Glutamatergic neuron (in vitro differentiated cells): ENCODE data around the gene CHMP3. TPM values are rescaled to one million over a fixed set of nuclear protein-coding genes. Genes with fewer than 3 reads are reported as not detected.
A peak's percentile ranks its signal among the peaks of the same experiment; 100 is the strongest.
"Not testable (repeated sequence)": the region's sequence is repeated elsewhere in the genome, so short reads cannot be mapped to it uniquely, and the experiment has no call there.

Experiments used
- DNase-seq: peaks from one replicate; pipeline ENCODE4 v3.0.0; 2022
- H3K27ac Mint-ChIP-seq: one replicate; pipeline ENCODE4 v1.8.0; 2020; ENCODE audit warnings: mild to moderate bottlenecking, mixed read lengths, inconsistent platforms; ENCODE audit not compliant: unreplicated experiment
- H3K27me3 Mint-ChIP-seq: one replicate; pipeline ENCODE4 v1.8.0; 2020; ENCODE audit warnings: mild to moderate bottlenecking, moderate library complexity, mixed read lengths, inconsistent platforms; ENCODE audit not compliant: unreplicated experiment
- H3K36me3 Mint-ChIP-seq: one replicate; pipeline ENCODE4 v1.8.0; 2020; ENCODE audit warnings: mild to moderate bottlenecking, mixed read lengths, inconsistent platforms; ENCODE audit not compliant: unreplicated experiment
- H3K4me1 Mint-ChIP-seq: one replicate; pipeline ENCODE4 v1.8.0; 2020; ENCODE audit warnings: mild to moderate bottlenecking, low read depth, mixed read lengths, inconsistent platforms; ENCODE audit not compliant: unreplicated experiment
- H3K4me3 Mint-ChIP-seq: one replicate; pipeline ENCODE4 v1.8.0; 2020; ENCODE audit warnings: mild to moderate bottlenecking, mixed read lengths, inconsistent platforms; ENCODE audit not compliant: unreplicated experiment
- H3K9me3 Mint-ChIP-seq: one replicate; pipeline ENCODE4 v1.8.0; 2020; ENCODE audit warnings: mild to moderate bottlenecking, moderate library complexity, mixed read lengths, inconsistent platforms; ENCODE audit not compliant: unreplicated experiment
- total RNA-seq: library from RNA; stranded (reverse); fragmentation: NEBNext Ultra II Directional; extraction: Animal tissue kit (Norgen Biotek cat#: 25700); gene quantifications from one replicate; pipeline ENCODE4 v1.2.1, GENCODE V29; 2021; ENCODE audit not compliant: unreplicated experiment
- TF ChIP-seq, protein P1 (sequence below): fragments of 200-600 bp; sonication (generic); IDR thresholded peaks from one replicate; pipeline ENCODE4 v1.5.0; 2021; ENCODE audit not compliant: partially characterized antibody, unreplicated experiment

CHMP3 gene
- total RNA-seq, 1 donor from 2014 or later, result 68.4 TPM

DNA sequence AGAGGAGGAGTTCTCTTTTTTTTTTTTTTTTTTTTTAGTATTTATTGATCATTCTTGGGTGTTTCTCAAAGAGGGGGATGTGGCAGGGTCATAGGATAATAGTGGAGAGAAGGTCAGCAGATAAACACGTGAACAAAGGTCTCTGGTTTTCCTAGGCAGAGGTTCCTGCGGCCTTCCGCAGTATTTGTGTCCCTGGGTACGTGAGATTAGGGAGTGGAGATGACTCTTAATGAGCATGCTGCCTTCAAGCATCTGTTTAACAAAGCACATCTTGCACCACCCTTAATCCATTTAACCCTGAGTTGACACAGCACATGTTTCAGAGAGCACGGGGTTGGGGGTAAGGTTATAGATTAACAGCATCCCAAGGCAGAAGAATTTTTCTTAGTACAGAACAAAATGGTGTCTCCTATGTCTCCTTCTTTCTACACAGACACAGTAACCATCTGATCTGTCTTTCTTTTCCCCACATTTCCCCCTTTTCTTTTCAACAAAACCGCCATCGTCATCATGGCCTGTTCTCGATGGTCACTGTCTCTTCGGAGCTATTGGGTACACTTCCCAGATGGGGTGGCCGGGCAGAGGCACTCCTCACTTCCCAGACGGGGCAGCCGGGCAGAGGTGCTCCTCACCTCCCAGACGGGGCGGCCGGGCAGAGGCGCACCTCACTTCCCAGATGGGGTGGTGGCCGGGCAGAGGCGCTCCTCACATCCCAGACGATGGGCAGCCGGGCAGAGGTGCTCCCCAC is 14.9 kb downstream of the CHMP3 start:
- not testable (repeated sequence) for H3K4me3 Mint-ChIP-seq, DNase-seq, H3K27ac Mint-ChIP-seq, H3K4me1 Mint-ChIP-seq
- Mint-ChIP-seq H3K36me3 (peaks cover 49% of the 10 kb centered on the region), H3K27me3 (peaks cover 12% of the 10 kb centered on the region), H3K9me3 (peaks cover 26% of the 10 kb centered on the region)

DNA sequence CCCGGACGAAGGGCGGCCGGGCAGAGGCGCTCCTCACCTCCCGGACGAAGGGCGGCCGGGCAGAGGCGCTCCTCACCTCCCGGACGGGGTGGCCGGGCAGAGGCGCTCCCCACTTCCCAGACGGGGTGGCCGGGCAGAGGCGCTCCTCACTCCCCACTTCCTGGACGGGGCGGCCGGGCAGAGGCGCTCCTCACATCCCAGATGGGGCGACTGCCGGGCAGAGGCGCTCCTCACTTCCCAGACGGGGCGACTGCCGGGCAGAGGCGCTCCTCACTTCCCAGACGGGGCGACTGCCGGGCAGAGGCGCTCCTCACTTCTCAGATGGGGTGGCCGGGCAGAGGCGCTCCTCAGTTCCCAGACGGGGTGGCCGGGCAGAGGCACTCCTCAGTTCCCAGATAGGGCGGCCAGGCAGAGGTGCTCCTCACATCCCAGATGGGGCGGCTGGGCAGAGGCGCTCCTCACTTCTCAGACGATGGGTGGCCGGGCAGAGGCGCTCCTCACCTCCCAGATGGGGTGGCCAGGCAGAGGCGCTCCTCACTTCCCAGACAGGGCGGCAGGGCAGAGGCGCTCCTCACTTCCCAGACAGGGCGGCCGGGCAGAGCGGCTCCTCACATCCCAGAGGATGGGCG is 17.8 kb downstream of the CHMP3 start:
- peaks cover 30% of the 10 kb centered on the region for H3K9me3 Mint-ChIP-seq
- peaks cover 43% of the 10 kb centered on the region for H3K36me3 Mint-ChIP-seq
- not testable (repeated sequence) for DNase-seq, H3K4me3 Mint-ChIP-seq, H3K27ac Mint-ChIP-seq, H3K4me1 Mint-ChIP-seq
- H3K27me3 Mint-ChIP-seq, result peaks cover 12% of the 10 kb centered on the region

DNA sequence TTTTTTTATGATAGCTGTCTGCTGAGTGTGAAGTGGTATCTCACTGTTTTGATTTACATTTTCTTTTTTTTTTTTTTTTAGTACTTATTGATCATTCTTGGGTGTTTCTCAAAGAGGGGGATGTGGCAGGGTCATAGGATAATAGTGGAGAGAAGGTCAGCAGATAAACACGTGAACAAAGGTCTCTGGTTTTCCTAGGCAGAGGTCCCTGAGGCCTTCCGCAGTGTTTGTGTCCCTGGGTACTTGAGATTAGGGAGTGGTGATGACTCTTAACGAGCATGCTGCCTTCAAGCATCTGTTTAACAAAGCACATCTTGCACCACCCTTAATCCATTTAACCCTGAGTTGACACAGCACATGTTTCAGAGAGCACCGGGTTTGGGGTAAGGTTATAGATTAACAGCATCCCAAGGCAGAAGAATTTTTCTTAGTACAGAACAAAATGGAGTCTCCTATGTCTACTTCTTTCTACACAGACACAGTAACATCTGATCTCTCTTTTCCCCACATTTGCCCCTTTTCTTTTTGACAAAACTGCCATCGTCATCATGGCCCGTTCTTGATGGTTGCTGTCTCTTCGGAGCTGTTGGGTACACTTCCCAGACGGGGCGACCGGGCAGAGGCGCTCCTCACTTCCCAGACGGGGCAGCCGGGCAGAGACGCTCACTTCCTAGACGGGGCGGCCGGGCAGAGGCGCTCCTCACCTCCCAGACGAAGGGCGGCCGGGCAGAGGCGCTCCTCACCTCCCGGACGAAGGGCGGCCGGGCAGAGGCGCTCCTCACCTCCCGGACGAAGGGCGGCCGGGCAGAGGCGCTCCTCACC is 18.8 kb downstream of the CHMP3 start:
- Mint-ChIP-seq H3K27me3 (peaks cover 12% of the 10 kb centered on the region), H3K9me3 (peaks cover 30% of the 10 kb centered on the region), H3K36me3 (peaks cover 43% of the 10 kb centered on the region), H3K27ac (peak overlapping the region; percentile 59)
- H3K4me3 Mint-ChIP-seq, DNase-seq, H3K4me1 Mint-ChIP-seq: not testable (repeated sequence)

DNA sequence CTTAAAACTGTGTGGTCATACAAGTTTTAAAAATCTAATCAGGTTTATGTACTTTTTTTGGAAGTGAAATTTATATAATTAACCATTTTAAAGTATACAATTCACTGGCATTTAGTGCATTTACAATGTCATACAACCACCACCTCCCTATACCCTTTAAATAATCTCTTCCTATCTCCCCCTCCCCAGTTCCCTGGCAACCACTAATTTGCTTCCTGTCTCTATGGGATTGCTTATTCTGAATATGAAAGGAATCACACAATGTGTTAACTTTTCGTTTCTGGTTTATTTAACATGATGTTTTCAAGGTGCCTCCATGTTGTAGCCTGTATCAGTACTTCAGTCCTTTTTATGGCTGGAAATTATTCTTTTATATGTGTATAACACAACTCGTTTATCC is 19.4 kb downstream of the CHMP3 start:
- Mint-ChIP-seq H3K27me3 (peaks cover 12% of the 10 kb centered on the region), H3K9me3 (peaks cover 30% of the 10 kb centered on the region), H3K4me1 (no peaks in the 10 kb centered on the region), H3K4me3 (no peak overlapping the region), H3K27ac (no peak overlapping the region), H3K36me3 (peaks cover 43% of the 10 kb centered on the region)
- TF ChIP-seq, protein P1, sequence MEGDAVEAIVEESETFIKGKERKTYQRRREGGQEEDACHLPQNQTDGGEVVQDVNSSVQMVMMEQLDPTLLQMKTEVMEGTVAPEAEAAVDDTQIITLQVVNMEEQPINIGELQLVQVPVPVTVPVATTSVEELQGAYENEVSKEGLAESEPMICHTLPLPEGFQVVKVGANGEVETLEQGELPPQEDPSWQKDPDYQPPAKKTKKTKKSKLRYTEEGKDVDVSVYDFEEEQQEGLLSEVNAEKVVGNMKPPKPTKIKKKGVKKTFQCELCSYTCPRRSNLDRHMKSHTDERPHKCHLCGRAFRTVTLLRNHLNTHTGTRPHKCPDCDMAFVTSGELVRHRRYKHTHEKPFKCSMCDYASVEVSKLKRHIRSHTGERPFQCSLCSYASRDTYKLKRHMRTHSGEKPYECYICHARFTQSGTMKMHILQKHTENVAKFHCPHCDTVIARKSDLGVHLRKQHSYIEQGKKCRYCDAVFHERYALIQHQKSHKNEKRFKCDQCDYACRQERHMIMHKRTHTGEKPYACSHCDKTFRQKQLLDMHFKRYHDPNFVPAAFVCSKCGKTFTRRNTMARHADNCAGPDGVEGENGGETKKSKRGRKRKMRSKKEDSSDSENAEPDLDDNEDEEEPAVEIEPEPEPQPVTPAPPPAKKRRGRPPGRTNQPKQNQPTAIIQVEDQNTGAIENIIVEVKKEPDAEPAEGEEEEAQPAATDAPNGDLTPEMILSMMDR, result no peak
- no peak for DNase-seq

DNA sequence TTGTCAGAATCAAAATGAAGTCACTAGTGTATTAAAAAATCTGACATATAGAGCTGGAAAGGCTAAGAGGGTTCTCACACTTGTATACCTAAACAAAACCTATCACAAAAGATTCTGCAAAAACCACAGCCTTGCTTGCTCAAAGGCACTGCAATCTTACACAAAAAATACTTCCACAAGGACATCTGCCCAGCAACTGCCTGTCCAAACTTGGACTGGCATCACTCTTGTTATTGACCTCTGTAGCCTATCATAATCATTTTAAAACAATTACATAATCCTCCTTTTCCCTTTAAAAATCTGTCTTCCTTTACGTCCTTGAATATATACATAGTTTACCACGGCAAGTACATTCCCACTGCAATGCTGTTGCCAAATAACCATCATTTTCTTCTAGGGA is 19.9 kb downstream of the CHMP3 start:
- Mint-ChIP-seq H3K9me3 (peaks cover 27% of the 10 kb centered on the region), H3K27ac (no peak overlapping the region), H3K4me3 (no peak overlapping the region), H3K27me3 (peaks cover 12% of the 10 kb centered on the region), H3K4me1 (no peaks in the 10 kb centered on the region), H3K36me3 (peaks cover 39% of the 10 kb centered on the region)
- no peak for DNase-seq
- TF ChIP-seq, protein P1, result no peak

DNA sequence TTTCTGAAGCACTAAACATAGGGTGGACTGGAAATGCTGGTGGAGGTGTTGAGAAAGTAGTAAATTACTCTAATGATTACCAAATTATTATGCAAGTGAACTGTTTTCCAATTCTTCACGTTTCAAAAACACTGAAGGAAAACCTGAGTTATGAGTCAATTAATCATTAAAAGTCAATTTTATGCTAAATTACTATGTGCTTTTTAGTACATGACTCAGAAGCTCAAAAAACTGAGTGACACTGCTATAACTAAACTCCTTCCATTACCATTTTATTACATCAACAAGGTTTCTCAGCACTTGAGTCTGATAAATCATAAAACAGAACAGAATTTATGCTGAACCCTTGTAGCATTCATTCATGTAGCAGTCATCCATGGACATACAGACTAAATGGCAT is 20.4 kb downstream of the CHMP3 start:
- no peak overlapping the region for H3K27ac Mint-ChIP-seq
- peaks cover 34% of the 10 kb centered on the region for H3K36me3 Mint-ChIP-seq
- H3K4me3 Mint-ChIP-seq, result no peak overlapping the region
- peaks cover 12% of the 10 kb centered on the region for H3K27me3 Mint-ChIP-seq
- no peak for DNase-seq
- no peaks in the 10 kb centered on the region for H3K4me1 Mint-ChIP-seq
- TF ChIP-seq, protein P1, result no peak
- peaks cover 24% of the 10 kb centered on the region for H3K9me3 Mint-ChIP-seq
